Activated CD8-positive, alpha-beta T cell treated with anti-CD3 and anti-CD28 coated beads, Interleukin-2, amount 10 ng/mL, durations not matched to agents 7 days and 5 days (primary cell): Measurements from ENCODE around the gene SEPTIN1. TPM values are rescaled to one million over a fixed set of nuclear protein-coding genes. Genes with fewer than 3 reads are reported as not detected.

Source experiments
- ATAC-seq: fragments of 150-1000 bp; cut with Tn5 transposase; one replicate; pipeline ENCODE4 v1.10.0; 2021; ENCODE audit warnings: moderate library complexity
- CTCF ChIA-PET: fragments of 350-600 bp; sonication (Branson Sonifier 250); formaldehyde crosslinking; loops from one replicate; lab custom pipeline; 2021; ENCODE audit warnings: antibody characterized with exemption; lab: Charles Lee
- POLR2A ChIA-PET: fragments of 350-600 bp; sonication (Branson Sonifier 250); formaldehyde crosslinking; loops from one replicate; lab custom pipeline; 2021; ENCODE audit warnings: antibody characterized with exemption; lab: Charles Lee
- DNase-seq: peaks from one replicate; pipeline ENCODE4 v3.0.0-alpha.2; 2020
- H3K27ac Mint-ChIP-seq: one replicate; pipeline ENCODE4 v1.8.0; 2021; ENCODE audit warnings: mild to moderate bottlenecking, mixed read lengths
- H3K27me3 Mint-ChIP-seq: one replicate; pipeline ENCODE4 v1.8.0; 2021; ENCODE audit warnings: low read depth, mixed read lengths
- H3K36me3 Mint-ChIP-seq: one replicate; pipeline ENCODE4 v1.8.0; 2021; ENCODE audit warnings: low read depth, mixed read lengths
- H3K4me1 Mint-ChIP-seq: one replicate; pipeline ENCODE4 v1.8.0; 2021; ENCODE audit warnings: low read depth, mixed read lengths
- H3K4me3 Mint-ChIP-seq: one replicate; pipeline ENCODE4 v1.8.0; 2021; ENCODE audit warnings: mild to moderate bottlenecking, mixed read lengths
- H3K9me3 Mint-ChIP-seq: one replicate; pipeline ENCODE4 v1.8.0; 2022; ENCODE audit warnings: mixed read lengths; ENCODE audit not compliant: insufficient read depth
- total RNA-seq, 2 experiments: library from RNA; stranded (reverse); gene quantifications; one replicate each; pipeline ENCODE4 v1.2.3, GENCODE V29; 2021

The SEPTIN1 gene
- total RNA-seq, 2 experiments from 2014 or later, result 321 to 342 TPM

DNA sequence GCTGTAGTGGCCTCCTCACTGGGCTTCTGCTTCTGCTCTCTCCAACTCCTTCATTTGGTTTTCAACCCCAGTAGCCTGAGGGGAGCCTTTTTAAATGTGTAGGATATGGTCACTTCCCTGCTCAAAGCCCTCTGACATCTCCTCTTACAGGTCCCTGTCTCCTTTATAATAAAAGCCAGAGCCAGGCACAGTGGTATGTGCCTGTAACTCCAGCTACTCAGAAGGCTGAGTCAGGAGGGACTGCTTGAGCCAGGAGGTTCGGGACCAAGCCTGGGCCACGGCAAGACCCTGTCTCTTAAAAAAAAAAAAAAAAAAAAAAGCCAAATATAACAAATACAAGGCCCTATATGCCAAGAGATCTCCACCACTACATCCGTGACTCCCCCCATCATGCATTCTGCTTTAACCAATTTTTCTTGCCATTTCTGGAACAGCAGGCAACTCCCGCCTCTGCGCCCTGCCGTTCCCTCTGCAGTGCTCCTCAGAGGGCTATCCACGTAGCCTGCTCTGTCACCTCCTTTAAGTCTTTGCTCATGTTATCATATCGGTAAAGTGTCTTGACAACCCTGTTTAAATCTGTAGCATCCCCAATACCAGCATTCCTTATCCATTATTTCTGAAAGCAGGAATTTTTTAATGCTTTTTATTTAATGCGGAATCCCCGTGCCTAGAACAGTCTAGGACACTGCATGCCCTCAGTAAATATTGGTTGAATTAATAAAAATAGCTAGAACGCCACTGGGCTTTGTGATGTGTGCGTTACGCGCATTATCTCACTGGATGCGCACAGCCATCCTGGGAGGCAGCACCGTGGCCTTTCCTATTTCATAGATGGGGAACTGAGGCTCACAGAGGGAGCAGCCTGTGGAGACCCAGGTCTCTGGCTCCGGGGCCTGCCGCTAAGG lies 34.5 kb upstream of the SEPTIN1 start:
- no peaks in the 10 kb centered on the region for H3K9me3 Mint-ChIP-seq
- no peaks in the 10 kb centered on the region for H3K27me3 Mint-ChIP-seq
- no peak for ATAC-seq
- H3K36me3 Mint-ChIP-seq, result peaks cover 47% of the 10 kb centered on the region
- H3K4me1 Mint-ChIP-seq, result peaks cover 33% of the 10 kb centered on the region
- DNase-seq, result no peak
- peak overlapping the region; percentile 32 for H3K4me3 Mint-ChIP-seq
- peak overlapping the region; percentile 58 for H3K27ac Mint-ChIP-seq
- CTCF ChIA-PET, result interaction anchor here (0.5 to 4.0 kb wide), 12 partner anchors 9 to 212 kb away, joined by 3 to 44 read pairs (median 6); partner anchors contain the start of genes DCTPP1, ITGAL, TBC1D10B and ZNF771
- POLR2A ChIA-PET, result interaction anchor here (0.6 to 2.0 kb wide), 8 partner anchors 9 to 325 kb away, joined by 3 to 8 read pairs (median 4); partner anchors contain the start of genes DCTPP1, SEPTIN1, TBX6 and ZNF48

DNA sequence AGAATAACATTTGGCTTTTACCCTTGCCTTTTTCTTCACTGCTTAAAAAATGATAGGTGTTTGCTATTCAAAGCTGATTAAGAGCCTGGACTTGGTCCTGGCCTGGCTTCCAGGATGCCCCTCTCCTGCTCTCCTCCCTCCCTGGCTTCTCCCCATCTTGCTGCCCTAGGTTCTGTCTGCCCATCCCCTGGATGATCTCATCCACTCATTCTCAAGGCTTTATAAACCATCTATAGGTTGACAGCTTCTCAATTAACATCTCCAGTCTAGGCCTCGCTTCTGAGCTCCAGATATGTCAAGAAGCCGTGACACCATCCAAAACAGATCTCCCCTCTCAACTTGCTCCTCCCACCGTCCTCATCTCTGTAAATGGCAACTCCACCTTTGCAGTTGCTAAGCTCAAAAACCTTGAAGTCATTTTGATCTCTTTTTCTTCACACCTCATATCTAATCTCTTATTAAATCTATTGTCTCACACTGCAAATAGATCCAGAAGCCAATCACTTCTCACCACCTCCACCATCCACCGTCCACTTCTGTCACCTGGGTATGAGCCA lies 33.8 kb upstream of the SEPTIN1 start:
- Mint-ChIP-seq H3K4me3 (no peak overlapping the region), H3K4me1 (peaks cover 34% of the 10 kb centered on the region), H3K27me3 (no peaks in the 10 kb centered on the region), H3K36me3 (peaks cover 42% of the 10 kb centered on the region), H3K27ac (no peak overlapping the region), H3K9me3 (no peaks in the 10 kb centered on the region)
- ATAC-seq (no peak), DNase-seq (no peak)
- ChIA-PET CTCF (interaction anchor here (0.8 to 3.3 kb wide), 5 partner anchors 8 to 199 kb away, joined by 3 to 41 read pairs (median 3); partner anchors contain the start of genes DCTPP1 and ZNF771), POLR2A (interaction anchor here (0.7 to 1.1 kb wide), 3 partner anchors 9 to 324 kb away, joined by 3 to 5 read pairs (median 3); partner anchors contain the start of genes DCTPP1, TBX6 and ZNF771)

DNA sequence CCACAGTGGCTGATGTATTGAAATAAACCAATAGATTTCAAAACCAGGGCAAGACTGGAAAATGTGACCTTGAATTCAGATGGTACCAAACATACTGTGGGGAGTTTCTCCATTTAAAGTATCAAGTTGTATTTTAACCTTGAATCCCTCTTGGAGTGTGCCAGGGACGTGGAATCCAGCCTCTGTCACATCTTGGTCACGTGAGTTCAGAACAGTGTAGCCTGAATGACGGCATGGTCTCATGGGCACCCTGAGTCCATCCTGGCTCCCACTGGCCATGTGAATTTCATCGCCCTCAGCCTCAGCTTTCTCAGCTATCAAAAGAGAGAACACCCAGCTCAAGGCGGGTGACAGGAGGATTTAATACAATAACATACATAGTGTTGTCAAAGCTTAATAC lies 31.8 kb upstream of the SEPTIN1 start:
- ChIA-PET CTCF (interaction anchor here (1.4 to 1.8 kb wide), 3 partner anchors 16 to 271 kb away, joined by 3 to 4 read pairs (median 3); partner anchors contain the start of gene DCTPP1), POLR2A (no interaction called here)
- Mint-ChIP-seq H3K4me3 (no peak overlapping the region), H3K9me3 (no peaks in the 10 kb centered on the region), H3K27me3 (no peaks in the 10 kb centered on the region), H3K36me3 (peaks cover 31% of the 10 kb centered on the region), H3K4me1 (peaks cover 41% of the 10 kb centered on the region), H3K27ac (no peak overlapping the region)
- no peak for DNase-seq
- no peak for ATAC-seq

DNA sequence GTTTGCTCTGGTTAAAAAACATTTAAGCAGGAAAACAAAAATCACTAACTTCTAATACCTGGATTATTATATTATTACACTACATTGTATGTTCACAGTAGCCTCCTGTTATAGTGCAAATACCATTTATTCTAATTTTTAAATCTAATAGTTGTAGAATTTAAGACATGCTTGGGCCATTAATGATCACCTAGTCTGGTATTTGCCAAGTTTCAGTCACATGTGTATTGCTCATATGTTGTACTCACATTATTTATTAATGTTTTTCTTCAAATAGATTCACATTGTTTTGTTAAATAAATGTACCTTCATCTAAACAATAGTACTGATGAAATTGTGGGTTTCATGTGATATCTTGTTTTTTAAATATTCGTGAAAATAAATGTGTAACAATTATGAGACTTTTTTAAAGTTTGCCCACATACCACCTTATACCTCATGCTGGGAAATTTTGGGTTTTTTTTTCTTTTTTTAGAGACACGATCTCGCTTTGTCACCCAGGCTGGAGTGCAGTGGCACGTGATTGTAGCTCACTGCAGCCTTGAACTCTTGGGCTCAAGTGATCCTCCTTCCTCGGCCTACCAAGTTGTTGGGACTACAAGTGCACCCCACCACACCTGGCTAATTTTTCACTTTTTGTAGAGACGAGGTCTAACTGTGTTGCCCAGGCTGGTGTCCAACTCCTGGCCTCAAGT lies 30.9 kb upstream of the SEPTIN1 start:
- Mint-ChIP-seq H3K9me3 (no peaks in the 10 kb centered on the region), H3K4me1 (peaks cover 41% of the 10 kb centered on the region), H3K27me3 (no peaks in the 10 kb centered on the region), H3K27ac (no peak overlapping the region), H3K36me3 (peaks cover 24% of the 10 kb centered on the region), H3K4me3 (no peak overlapping the region)
- ChIA-PET CTCF (interaction anchor here (1.4 to 1.8 kb wide), 2 partner anchors 17 to 72 kb away, joined by 3 to 4 read pairs; partner anchors contain the start of gene DCTPP1), POLR2A (no interaction called here)
- ATAC-seq (no peak), DNase-seq (no peak)

DNA sequence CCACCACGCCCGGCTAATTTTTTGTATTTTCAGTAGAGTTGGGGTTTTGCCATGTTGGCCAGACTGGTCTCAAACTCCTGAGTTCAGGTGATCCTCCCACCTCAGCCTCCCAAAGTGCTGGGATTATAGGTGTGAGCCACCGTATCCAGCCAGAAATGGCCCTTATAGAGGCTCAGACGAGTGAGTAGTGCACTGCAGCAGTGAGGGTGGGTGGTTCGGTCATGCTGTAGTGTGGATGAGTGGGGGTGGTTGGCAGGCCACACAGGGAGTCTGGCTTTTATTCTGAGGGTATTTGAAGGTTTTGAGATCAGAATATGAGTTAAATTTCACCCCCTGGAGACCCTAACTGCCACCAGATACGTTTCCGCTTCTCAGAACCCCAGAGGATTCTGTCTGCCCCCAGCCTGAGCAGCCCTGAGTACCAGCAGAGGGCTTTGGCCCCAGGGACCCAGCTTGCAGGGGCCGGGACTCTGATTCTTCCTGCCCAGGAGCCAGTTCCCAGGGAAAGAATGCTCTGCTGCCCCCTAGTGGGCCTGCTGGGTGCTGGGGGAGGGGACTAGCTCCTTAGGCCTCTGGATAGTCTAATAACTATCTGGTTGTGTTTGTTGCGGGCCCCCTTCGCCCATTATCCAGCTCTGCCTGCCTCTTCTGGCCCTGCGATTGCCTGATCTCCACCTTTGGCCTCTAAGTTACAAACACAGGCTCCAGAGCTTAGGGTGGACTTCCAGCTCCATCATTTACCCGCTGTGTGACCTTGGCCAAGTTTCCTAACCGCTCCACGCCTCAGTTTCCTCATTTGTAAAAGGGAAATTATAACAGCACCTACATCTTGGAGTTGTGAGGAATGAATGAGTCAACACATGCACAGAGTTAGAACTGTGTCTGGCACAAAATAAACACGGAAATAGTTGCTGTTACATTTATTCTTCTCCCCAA lies 27.0 kb upstream of the SEPTIN1 start:
- CTCF ChIA-PET, result interaction anchor here (0.6 to 4.6 kb wide), 33 partner anchors 8 to 333 kb away, joined by 3 to 79 read pairs (median 4); partner anchors contain the start of genes CD2BP2, DCTPP1, PPP4C and SEPTIN1
- ATAC-seq, result peak; percentile 64
- Mint-ChIP-seq H3K27ac (peak overlapping the region; percentile 30), H3K9me3 (no peaks in the 10 kb centered on the region), H3K36me3 (peaks cover 13% of the 10 kb centered on the region), H3K27me3 (no peaks in the 10 kb centered on the region), H3K4me1 (peaks cover 36% of the 10 kb centered on the region), H3K4me3 (no peak overlapping the region)
- DNase-seq, result peak; percentile 94
- POLR2A ChIA-PET, result interaction anchor here (0.6 to 1.5 kb wide), 6 partner anchors 9 to 330 kb away, joined by 3 to 10 read pairs (median 3); partner anchors contain the start of gene SEPTIN1

- H3K4me1 Mint-ChIP-seq, result peaks cover 36% of the 10 kb centered on the region
- no peak for ATAC-seq
- peak overlapping the region; percentile 83 for H3K4me3 Mint-ChIP-seq
- ChIA-PET POLR2A (interaction anchor here (0.6 to 2.2 kb wide), 11 partner anchors 8 to 349 kb away, joined by 3 to 17 read pairs (median 5); partner anchors contain the start of gene SEPTIN1), CTCF (interaction anchor here (0.7 to 4.6 kb wide), 19 partner anchors 10 to 316 kb away, joined by 3 to 79 read pairs (median 6); partner anchors contain the start of genes SEPTIN1, TBC1D10B, TBX6 and ZNF48)
- peaks cover 7% of the 10 kb centered on the region for H3K36me3 Mint-ChIP-seq
- peaks cover 9% of the 10 kb centered on the region for H3K27me3 Mint-ChIP-seq
- no peaks in the 10 kb centered on the region for H3K9me3 Mint-ChIP-seq
- peak overlapping the region; percentile 67 for H3K27ac Mint-ChIP-seq
- DNase-seq, result no peak
These were observed 25.6 kb upstream of the SEPTIN1 start for GRCh38 chr16:30407804-30408534.

GRCh38 chr16:30407102-30407803 lies 24.9 kb upstream of the SEPTIN1 start, which contains the start of gene ZNF771:
Gene ZNF771, plus strand, starts transcription at chr16:30407606. Its CDS starts 448 bp downstream, at chr16:30408054.
- peaks cover 11% of the 10 kb centered on the region for H3K27me3 Mint-ChIP-seq
- H3K27ac Mint-ChIP-seq, result peak within 1 kb of the TSS; percentile 91
- peaks cover 4% of the 10 kb centered on the region for H3K36me3 Mint-ChIP-seq
- H3K9me3 Mint-ChIP-seq, result no peaks in the 10 kb centered on the region
- peak within 1 kb of the TSS; percentile 83 for H3K4me3 Mint-ChIP-seq
- H3K4me1 Mint-ChIP-seq, result peaks cover 29% of the 10 kb centered on the region
- ChIA-PET CTCF (interaction anchor here (0.9 to 4.6 kb wide), 14 partner anchors 11 to 315 kb away, joined by 3 to 79 read pairs (median 6); partner anchors contain the start of genes DCTPP1, SEPTIN1, TBC1D10B and TBX6), POLR2A (interaction anchor here (0.6 to 2.2 kb wide), 12 partner anchors 9 to 348 kb away, joined by 3 to 17 read pairs (median 5); partner anchors contain the start of gene SEPTIN1)
- ATAC-seq (peak; percentile 91), DNase-seq (peak; percentile 93)

- peak; percentile 35 for ATAC-seq
- no peaks in the 10 kb centered on the region for H3K36me3 Mint-ChIP-seq
- CTCF ChIA-PET, result interaction anchor here (1.0 to 4.6 kb wide), 13 partner anchors 11 to 315 kb away, joined by 3 to 79 read pairs (median 6); partner anchors contain the start of genes DCTPP1, SEPTIN1, TBC1D10B and TBX6
These were observed 24.4 kb upstream of the SEPTIN1 start for GRCh38 chr16:30406795-30407101.

GRCh38 chr16:30401768-30402425 lies 19.5 kb upstream of the SEPTIN1 start:
- no peak overlapping the region for H3K27ac Mint-ChIP-seq
- no peaks in the 10 kb centered on the region for H3K9me3 Mint-ChIP-seq
- H3K4me1 Mint-ChIP-seq, result peaks cover 47% of the 10 kb centered on the region
- H3K36me3 Mint-ChIP-seq, result peaks cover 25% of the 10 kb centered on the region
- peak overlapping the region; percentile 3 for H3K4me3 Mint-ChIP-seq
- ATAC-seq (no peak), DNase-seq (no peak)
- H3K27me3 Mint-ChIP-seq, result peaks cover 15% of the 10 kb centered on the region
- ChIA-PET POLR2A (no interaction called here), CTCF (interaction anchor here (0.9 kb wide), 1 partner anchor 28 kb away, joined by 3 read pairs; the partner anchor contains the start of gene DCTPP1)

More at GRCh38 chr16:30406795-30407101, 24.4 kb upstream of the SEPTIN1 start:
- H3K9me3 Mint-ChIP-seq, result no peaks in the 10 kb centered on the region
- POLR2A ChIA-PET, result interaction anchor here (0.9 to 2.2 kb wide), 9 partner anchors 8 to 129 kb away, joined by 3 to 17 read pairs (median 5); partner anchors contain the start of gene SEPTIN1
- peaks cover 12% of the 10 kb centered on the region for H3K27me3 Mint-ChIP-seq
- DNase-seq, result no peak
- peak overlapping the region; percentile 91 for H3K27ac Mint-ChIP-seq
- H3K4me1 Mint-ChIP-seq, result peaks cover 25% of the 10 kb centered on the region
- H3K4me3 Mint-ChIP-seq, result peak overlapping the region; percentile 83
